ENCODE measurements around the gene SEMA4F.

DNA sequence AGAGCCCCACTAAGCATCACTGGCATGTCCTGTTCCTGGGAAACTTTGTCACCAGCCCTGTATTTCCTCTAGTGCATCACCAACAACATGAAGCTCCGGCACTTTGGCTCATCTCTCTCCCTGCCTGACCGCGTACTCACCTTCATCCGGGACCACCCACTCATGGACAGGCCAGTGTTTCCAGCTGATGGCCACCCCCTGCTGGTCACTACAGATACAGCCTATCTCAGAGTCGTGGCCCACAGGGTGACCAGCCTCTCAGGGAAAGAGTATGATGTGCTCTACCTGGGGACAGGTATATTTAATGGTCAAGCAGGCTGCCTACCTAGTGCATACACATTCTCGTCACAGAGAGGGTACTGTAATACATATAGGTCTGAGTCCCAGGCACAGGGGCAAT is 21.0 kb downstream of the SEMA4F start:
- no peak for TF ChIP-seq EZH2 (IDR thresholded peaks at IDR 0.05; ENCODE audit: insufficient read depth, low read length)
- TF ChIP-seq, protein P1, sequence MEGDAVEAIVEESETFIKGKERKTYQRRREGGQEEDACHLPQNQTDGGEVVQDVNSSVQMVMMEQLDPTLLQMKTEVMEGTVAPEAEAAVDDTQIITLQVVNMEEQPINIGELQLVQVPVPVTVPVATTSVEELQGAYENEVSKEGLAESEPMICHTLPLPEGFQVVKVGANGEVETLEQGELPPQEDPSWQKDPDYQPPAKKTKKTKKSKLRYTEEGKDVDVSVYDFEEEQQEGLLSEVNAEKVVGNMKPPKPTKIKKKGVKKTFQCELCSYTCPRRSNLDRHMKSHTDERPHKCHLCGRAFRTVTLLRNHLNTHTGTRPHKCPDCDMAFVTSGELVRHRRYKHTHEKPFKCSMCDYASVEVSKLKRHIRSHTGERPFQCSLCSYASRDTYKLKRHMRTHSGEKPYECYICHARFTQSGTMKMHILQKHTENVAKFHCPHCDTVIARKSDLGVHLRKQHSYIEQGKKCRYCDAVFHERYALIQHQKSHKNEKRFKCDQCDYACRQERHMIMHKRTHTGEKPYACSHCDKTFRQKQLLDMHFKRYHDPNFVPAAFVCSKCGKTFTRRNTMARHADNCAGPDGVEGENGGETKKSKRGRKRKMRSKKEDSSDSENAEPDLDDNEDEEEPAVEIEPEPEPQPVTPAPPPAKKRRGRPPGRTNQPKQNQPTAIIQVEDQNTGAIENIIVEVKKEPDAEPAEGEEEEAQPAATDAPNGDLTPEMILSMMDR (IDR thresholded peaks at IDR 0.05; ENCODE audit: insufficient read depth, low read depth, low read length) = no peak

All from astrocyte (in vitro differentiated cells and primary cell).